Stimulated activated CD8-positive, alpha-beta memory T cell treated with anti-CD3 and anti-CD28 coated beads, Interleukin-4, amount 100 ng/mL, for 24 hours (primary cell): ENCODE measurements around the gene BEST1.
"Not testable (repeated sequence)": the region's sequence is repeated elsewhere in the genome, so short reads cannot be mapped to it uniquely, and the experiment has no call there.

ENCODE experiments used
- DNase-seq: peaks from one replicate; pipeline ENCODE4 v3.0.0-alpha.2; 2020; ENCODE audit warnings: low read depth

The BEST1 gene

GRCh38 chr11:61978703-61979661, 28.8 kb downstream of the BEST1 start:
- no peak for DNase-seq

GRCh38 chr11:61980783-61981541, 30.8 kb downstream of the BEST1 start:
- no peak for DNase-seq

- DNase-seq: no peak
Observed at GRCh38 chr11:61983419-61983818, 33.3 kb downstream of the BEST1 start.

GRCh38 chr11:61985869-61986268, 35.7 kb downstream of the BEST1 start:
- no peak for DNase-seq

- DNase-seq: no peak
Observed at GRCh38 chr11:61994981-61995380, 44.8 kb downstream of the BEST1 start.

- DNase-seq: no peak
Observed at GRCh38 chr11:61996933-61997332, 46.8 kb downstream of the BEST1 start.

- DNase-seq: no peak
Observed at GRCh38 chr11:61999141-61999975, 49.2 kb downstream of the BEST1 start.

- no peak for DNase-seq
Observed at GRCh38 chr11:62000539-62001446, 50.6 kb downstream of the BEST1 start.

- no peak for DNase-seq
Observed at GRCh38 chr11:62001450-62002191, 51.5 kb downstream of the BEST1 start.

- not testable (repeated sequence) for DNase-seq
Observed at GRCh38 chr11:62002283-62002682, 52.1 kb downstream of the BEST1 start.

GRCh38 chr11:62004473-62004872, 54.3 kb downstream of the BEST1 start:
- DNase-seq: no peak

- no peak for DNase-seq
Observed at GRCh38 chr11:62008193-62008592, 58.0 kb downstream of the BEST1 start.

GRCh38 chr11:62010935-62011528, 60.9 kb downstream of the BEST1 start:
- no peak for DNase-seq

GRCh38 chr11:62011881-62012280, 61.7 kb downstream of the BEST1 start:
- no peak for DNase-seq

- DNase-seq: no peak
Observed at GRCh38 chr11:62012451-62012831, 62.3 kb downstream of the BEST1 start.

- no peak for DNase-seq
Observed at GRCh38 chr11:62012832-62013461, 62.8 kb downstream of the BEST1 start.
